Mononuclear cell (primary cell): ENCODE results near the gene AMD1. TPM values are rescaled to one million over a fixed set of nuclear protein-coding genes. Genes with fewer than 3 reads are reported as not detected.
"Not testable (repeated sequence)": the region's sequence is repeated elsewhere in the genome, so short reads cannot be mapped to it uniquely, and the experiment has no call there.

Experiments used
- H3K27me3 ChIP-seq: 2 replicates; pipeline ENCODE4 v1.6.0; 2011; ENCODE audit warnings: low read length, control low read depth; ENCODE audit not compliant: insufficient read depth
- H3K4me1 ChIP-seq: 2 replicates; pipeline ENCODE4 v1.5.1; 2011; ENCODE audit warnings: mild to moderate bottlenecking, low read length, control low read depth; ENCODE audit not compliant: insufficient read depth
- H3K4me3 ChIP-seq: 2 replicates; pipeline ENCODE4 v1.5.1; 2011; ENCODE audit warnings: mild to moderate bottlenecking, low read length, moderate library complexity
- H3K9me3 ChIP-seq: 2 replicates; pipeline ENCODE4 v1.5.1; 2011; ENCODE audit warnings: low read depth, mild to moderate bottlenecking, control low read depth, low read length
- total RNA-seq: library from RNA; depleted of rRNA; stranded (reverse); fragments of >200 nt; gene quantifications from one replicate; pipeline ENCODE4 v1.2.3, GENCODE V29; 2012

AMD1 gene
- 245 TPM for total RNA-seq

- Histone ChIP-seq H3K27me3 (no peaks in the 10 kb centered on the region), H3K4me1 (peaks cover 31% of the 10 kb centered on the region), H3K9me3 (no peaks in the 10 kb centered on the region), H3K4me3 (peak within 1 kb of the TSS; percentile 95)
These were observed at the start of gene AMD1 for GRCh38 chr6:110873981-110874879. AMD1 (plus strand) TSS chr6:110874785; CDS start chr6:110875106, 321 bp downstream.

GRCh38 chr6:110826236-110827129 lies 48.1 kb upstream of the AMD1 start:
- no peak overlapping the region for H3K4me3 ChIP-seq
- no peaks in the 10 kb centered on the region for H3K9me3 ChIP-seq
- no peaks in the 10 kb centered on the region for H3K27me3 ChIP-seq
- peaks cover 37% of the 10 kb centered on the region for H3K4me1 ChIP-seq

GRCh38 chr6:110828396-110828795 lies 46.2 kb upstream of the AMD1 start:
- no peaks in the 10 kb centered on the region for H3K27me3 ChIP-seq
- no peak overlapping the region for H3K4me3 ChIP-seq
- no peaks in the 10 kb centered on the region for H3K9me3 ChIP-seq
- H3K4me1 ChIP-seq, result peaks cover 28% of the 10 kb centered on the region

GRCh38 chr6:110831405-110831804 lies 43.2 kb upstream of the AMD1 start:
- Histone ChIP-seq H3K4me3 (no peak overlapping the region), H3K9me3 (no peaks in the 10 kb centered on the region), H3K27me3 (no peaks in the 10 kb centered on the region), H3K4me1 (peaks cover 17% of the 10 kb centered on the region)

- H3K4me1 ChIP-seq, result no peaks in the 10 kb centered on the region
- H3K4me3 ChIP-seq, result no peak overlapping the region
- no peaks in the 10 kb centered on the region for H3K27me3 ChIP-seq
- H3K9me3 ChIP-seq, result no peaks in the 10 kb centered on the region
These were observed 40.8 kb upstream of the AMD1 start for GRCh38 chr6:110833831-110834230.

- not testable (repeated sequence) for H3K4me3 ChIP-seq, H3K27me3 ChIP-seq, H3K9me3 ChIP-seq, H3K4me1 ChIP-seq
These were observed 38.8 kb upstream of the AMD1 start for GRCh38 chr6:110835751-110836150.

DNA sequence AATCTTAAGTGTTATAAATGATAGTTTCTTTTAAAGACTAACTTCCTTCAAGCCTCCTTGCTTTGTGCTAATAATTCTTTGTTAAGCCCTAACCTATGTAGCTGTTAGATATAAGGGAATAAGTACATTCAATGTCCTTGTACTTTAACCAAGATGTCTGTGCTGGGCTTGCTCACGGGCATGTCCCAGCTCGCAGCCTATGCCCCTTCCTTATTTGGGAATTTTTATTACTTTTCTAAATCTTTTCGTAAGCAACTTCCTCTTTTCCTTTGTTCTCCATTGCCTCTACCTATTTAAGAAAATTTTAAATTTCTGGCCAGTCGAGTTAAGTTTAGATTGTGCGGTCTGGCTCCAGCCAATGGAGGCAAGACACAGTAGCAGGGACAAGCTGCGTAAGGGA lies 33.3 kb upstream of the AMD1 start:
- Histone ChIP-seq H3K4me3 (no peak overlapping the region), H3K4me1 (peaks cover 5% of the 10 kb centered on the region), H3K9me3 (no peaks in the 10 kb centered on the region), H3K27me3 (no peaks in the 10 kb centered on the region)

GRCh38 chr6:110849781-110850180 lies 24.8 kb upstream of the AMD1 start:
- Histone ChIP-seq H3K4me1 (peaks cover 14% of the 10 kb centered on the region), H3K9me3 (no peaks in the 10 kb centered on the region), H3K27me3 (no peaks in the 10 kb centered on the region), H3K4me3 (no peak overlapping the region)

- peaks cover 20% of the 10 kb centered on the region for H3K4me1 ChIP-seq
These were observed 21.8 kb upstream of the AMD1 start for GRCh38 chr6:110852773-110853172.

GRCh38 chr6:110853754-110854477 lies 20.7 kb upstream of the AMD1 start:
- Histone ChIP-seq H3K4me1 (peaks cover 25% of the 10 kb centered on the region), H3K9me3 (no peaks in the 10 kb centered on the region), H3K27me3 (no peaks in the 10 kb centered on the region), H3K4me3 (no peak overlapping the region)

More at GRCh38 chr6:110852773-110853172, 21.8 kb upstream of the AMD1 start:
- Histone ChIP-seq H3K4me3 (no peak overlapping the region), H3K27me3 (no peaks in the 10 kb centered on the region), H3K9me3 (no peaks in the 10 kb centered on the region)

DNA sequence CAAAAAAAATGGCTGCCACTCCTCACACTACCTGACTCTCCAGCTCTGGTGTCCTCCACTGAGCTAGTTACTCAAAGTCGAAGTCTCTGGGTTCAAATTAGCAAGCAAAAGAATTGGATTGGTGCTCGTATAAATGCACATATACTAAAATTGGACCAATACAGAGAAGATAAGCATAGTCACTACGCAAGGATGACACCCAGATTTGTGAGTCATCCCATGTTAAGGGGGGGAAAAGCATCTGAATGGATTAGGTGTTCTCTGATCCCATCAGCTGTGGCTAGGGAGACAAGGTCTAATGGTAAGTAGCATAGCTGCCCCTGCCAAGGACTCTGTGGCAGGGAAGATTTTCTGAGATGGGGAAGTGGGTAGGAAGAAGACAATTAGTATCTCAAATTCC lies 18.3 kb upstream of the AMD1 start:
- Histone ChIP-seq H3K4me3 (no peak overlapping the region), H3K4me1 (peaks cover 37% of the 10 kb centered on the region), H3K27me3 (no peaks in the 10 kb centered on the region), H3K9me3 (no peaks in the 10 kb centered on the region)

DNA sequence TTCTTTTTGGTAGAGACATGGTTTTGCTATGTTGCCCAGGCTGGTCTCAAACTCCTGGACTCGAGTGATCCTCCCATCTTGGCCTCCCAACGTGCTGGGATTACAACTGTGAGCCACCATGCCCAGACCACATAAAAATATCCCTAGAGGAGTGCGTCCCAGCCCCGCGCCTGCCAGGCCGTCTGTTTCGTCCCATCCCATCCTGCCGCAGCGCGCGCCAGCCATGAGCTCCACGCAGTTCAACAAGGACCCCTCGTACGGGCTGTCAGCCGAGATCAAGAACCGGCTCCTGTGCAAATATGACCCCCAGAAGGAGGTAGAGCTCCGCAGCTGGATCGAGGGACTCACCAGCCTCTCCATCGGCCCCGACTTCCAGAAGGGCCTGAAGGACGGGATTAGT lies 16.6 kb upstream of the AMD1 start:
- no peak overlapping the region for H3K4me3 ChIP-seq
- H3K27me3 ChIP-seq, result no peaks in the 10 kb centered on the region
- H3K4me1 ChIP-seq, result peaks cover 35% of the 10 kb centered on the region
- no peaks in the 10 kb centered on the region for H3K9me3 ChIP-seq

DNA sequence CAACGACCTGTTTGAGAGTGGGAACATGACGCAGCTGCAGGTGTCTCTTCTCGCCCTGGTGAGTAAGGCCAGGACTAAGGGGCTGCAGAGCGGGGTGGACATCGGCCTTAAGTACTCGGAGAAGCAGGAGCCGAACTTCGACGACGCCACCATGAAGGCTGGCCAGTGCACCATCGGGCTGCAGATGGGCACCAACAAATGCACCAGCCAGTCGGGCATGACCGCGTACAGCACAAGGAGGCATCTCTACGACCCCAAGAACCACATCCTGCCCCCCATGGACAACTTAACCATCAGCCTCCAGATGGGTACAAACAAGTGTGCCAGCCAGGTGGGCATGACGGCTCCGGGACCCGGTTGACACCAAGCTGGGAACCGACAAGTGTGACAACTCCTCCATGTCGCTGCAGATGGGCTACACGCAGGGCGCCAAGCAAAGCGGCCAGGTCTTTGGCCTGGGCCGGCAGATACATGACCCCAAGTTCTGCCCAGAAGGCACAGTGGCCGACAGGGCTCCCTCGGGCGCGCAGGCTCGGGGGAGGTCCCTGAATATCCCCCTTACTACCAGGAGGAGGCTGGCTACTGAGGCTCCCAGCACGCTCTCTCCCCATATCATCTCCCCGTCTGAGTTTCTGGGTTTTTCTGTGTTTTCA lies 15.9 kb upstream of the AMD1 start:
- no peaks in the 10 kb centered on the region for H3K9me3 ChIP-seq
- peaks cover 29% of the 10 kb centered on the region for H3K4me1 ChIP-seq
- H3K27me3 ChIP-seq, result no peaks in the 10 kb centered on the region
- H3K4me3 ChIP-seq, result peak overlapping the region; percentile 28

DNA sequence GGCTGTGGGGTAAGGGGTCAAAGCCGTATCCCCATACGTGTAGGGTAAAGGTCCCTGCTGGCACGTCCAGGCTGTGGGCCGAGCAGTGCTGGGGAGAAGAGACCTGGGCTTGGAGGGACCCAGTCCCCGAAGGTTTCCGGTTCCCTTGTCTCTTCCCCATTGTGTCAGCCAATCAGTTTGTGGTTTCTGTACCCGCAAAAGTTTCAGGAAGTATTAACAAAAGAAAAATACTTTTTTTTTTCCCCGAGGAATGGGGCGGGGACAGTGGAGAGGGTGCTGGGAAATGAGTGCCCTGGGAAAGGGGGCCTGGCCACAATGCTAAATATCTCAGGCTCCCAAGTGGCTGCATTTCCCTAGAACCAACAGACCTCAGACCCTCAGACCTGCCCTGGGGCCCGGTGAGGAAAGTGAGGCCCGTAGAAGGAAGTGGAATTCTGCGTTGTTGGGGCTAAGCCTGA lies 15.2 kb upstream of the AMD1 start:
- Histone ChIP-seq H3K27me3 (no peaks in the 10 kb centered on the region), H3K4me1 (peaks cover 23% of the 10 kb centered on the region), H3K4me3 (peak overlapping the region; percentile 28), H3K9me3 (no peaks in the 10 kb centered on the region)
